CD14-positive monocyte (primary cell): ENCODE results near the gene FZD2. TPM values are rescaled to one million over a fixed set of nuclear protein-coding genes. Genes with fewer than 3 reads are reported as not detected.

Source experiments
- DNase-seq, 3 donors: peaks; one replicate each; pipeline ENCODE4 v3.0.0-alpha.2; 2011 to 2022
- H2AFZ ChIP-seq: 2 replicates; pipeline ENCODE4 v1.6.0; 2012; ENCODE audit warnings: mild to moderate bottlenecking, low read depth, low read length, inconsistent platforms; ENCODE audit not compliant: insufficient read depth, poor library complexity, severe bottlenecking
- H3K27ac ChIP-seq, 2 donors: 1 replicate in 1 of 2; 2 replicates in 1 of 2; pipeline ENCODE4 v1.5.1; 2012 to 2013; ENCODE audit warnings: low read length in 2 of 2, control low read depth in 1 of 2, inconsistent platforms in 1 of 2, low read depth in 1 of 2, mild to moderate bottlenecking in 1 of 2
- H3K27me3 ChIP-seq, 2 donors: one replicate each; pipeline versions ENCODE4 v1.6.0 to v1.6.1; 2011 to 2013; ENCODE audit warnings: low read length in 2 of 2; ENCODE audit not compliant: control insufficient read depth in 2 of 2, insufficient read depth in 2 of 2
- H3K36me3 ChIP-seq, 2 donors: replicated peaks in 1 of 2; 1 replicate in 1 of 2; 2 replicates in 1 of 2; pipeline versions ENCODE4 v1.5.1 to v1.6.1; 2012 to 2013; ENCODE audit warnings: low read length in 2 of 2, control low read depth in 1 of 2, inconsistent platforms in 1 of 2, mild to moderate bottlenecking in 1 of 2; ENCODE audit not compliant: insufficient read depth in 2 of 2, control insufficient read depth in 1 of 2
- H3K4me1 ChIP-seq, 2 donors: 1 replicate in 1 of 2; 2 replicates in 1 of 2; pipeline versions ENCODE4 v1.5.1 to v1.6.1; 2012 to 2013; ENCODE audit warnings: low read length in 2 of 2, control low read depth in 1 of 2, inconsistent platforms in 1 of 2, mild to moderate bottlenecking in 1 of 2, moderate library complexity in 1 of 2; ENCODE audit not compliant: insufficient read depth in 2 of 2, control insufficient read depth in 1 of 2
- H3K4me2 ChIP-seq: replicated peaks from 2 replicates; pipeline ENCODE3; 2012; ENCODE audit warnings: low read length, moderate library complexity, mild to moderate bottlenecking; ENCODE audit not compliant: poor library complexity, severe bottlenecking; ENCODE audit errors: extremely low read depth
- H3K4me3 ChIP-seq, 3 experiments: fragments of 200-600 bp in 1 of 3; sonication (generic) in 1 of 3; replicated peaks in 1 of 3; 1 replicate in 2 of 3; 2 replicates in 1 of 3; pipeline ENCODE4 v1.5.1; 2011 to 2013; ENCODE audit warnings: low read length in 3 of 3, mild to moderate bottlenecking in 3 of 3, control low read depth in 2 of 3, low read depth in 2 of 3, inconsistent platforms in 1 of 3, moderate library complexity in 1 of 3
- H3K79me2 ChIP-seq: 2 replicates; pipeline ENCODE4 v1.6.0; 2012; ENCODE audit warnings: mild to moderate bottlenecking, control low read depth, inconsistent platforms, low read length, moderate library complexity; ENCODE audit not compliant: insufficient read depth
- H3K9ac ChIP-seq: 2 replicates; pipeline ENCODE4 v1.6.0; 2017; ENCODE audit warnings: low read length, mild to moderate bottlenecking; ENCODE audit not compliant: insufficient read depth, poor library complexity, severe bottlenecking
- H3K9me3 ChIP-seq, 2 donors: replicated peaks in 1 of 2; 1 replicate in 1 of 2; 2 replicates in 1 of 2; pipeline versions ENCODE4 v1.5.1 to v1.6.1; 2012 to 2013; ENCODE audit warnings: low read length in 2 of 2, control low read depth in 1 of 2; ENCODE audit not compliant: control insufficient read depth in 1 of 2, insufficient read depth in 1 of 2
- H4K20me1 ChIP-seq: 2 replicates; pipeline ENCODE4 v1.6.0; 2012; ENCODE audit warnings: mild to moderate bottlenecking, low read length, control low read depth, moderate library complexity; ENCODE audit not compliant: insufficient read depth
- H3K27ac Mint-ChIP-seq, 7 donors: one replicate each; pipeline ENCODE4 v1.8.0; 2020; ENCODE audit warnings: mild to moderate bottlenecking in 7 of 7, mixed read lengths in 7 of 7, moderate library complexity in 6 of 7, inconsistent platforms in 2 of 7
- H3K27me3 Mint-ChIP-seq, 3 donors: one replicate each; pipeline ENCODE4 v1.8.0; 2021 to 2022; ENCODE audit warnings: low read depth in 3 of 3, mild to moderate bottlenecking in 3 of 3, mixed read lengths in 3 of 3, moderate library complexity in 3 of 3, inconsistent platforms in 1 of 3
- H3K36me3 Mint-ChIP-seq, 2 donors: one replicate each; pipeline ENCODE4 v1.8.0; 2020; ENCODE audit warnings: mixed read lengths in 2 of 2, inconsistent platforms in 1 of 2, mild to moderate bottlenecking in 1 of 2
- H3K4me1 Mint-ChIP-seq: one replicate; pipeline ENCODE4 v1.8.0; 2020; ENCODE audit warnings: mild to moderate bottlenecking, mixed read lengths
- H3K4me3 Mint-ChIP-seq, 2 donors: one replicate each; pipeline ENCODE4 v1.8.0; 2020; ENCODE audit warnings: mild to moderate bottlenecking in 2 of 2, mixed read lengths in 2 of 2, moderate library complexity in 1 of 2
- H3K9me3 Mint-ChIP-seq, 7 donors: one replicate each; pipeline ENCODE4 v1.8.0; 2020 to 2022; ENCODE audit warnings: mixed read lengths in 7 of 7, mild to moderate bottlenecking in 6 of 7, moderate library complexity in 6 of 7, inconsistent platforms in 2 of 7
- WGBS: methylation state at CpG from one replicate; pipeline ENCODE4 v1.1.5; 2013; ENCODE audit warnings: missing lambda C conversion rate; ENCODE audit not compliant: insufficient coverage; 5-methylcytosine and 5-hydroxymethylcytosine counted together
- intact Hi-C, 2 donors: fragments of 100-400 bp; cut with micrococcal nuclease; formaldehyde crosslinking; loops; one replicate each; pipeline versions ENCODE4 v1.15.0 to v1.15.1; 2023
- polyA plus RNA-seq, 3 donors: library from polyadenylated mRNA; depleted of rRNA in 1 of 3; unstranded in 2 of 3; stranded (reverse) in 1 of 3; fragments of 300-500 nt in 2 of 3; fragments of >200 nt in 1 of 3; fragmentation: Illumina TruSeq in 2 of 3; gene quantifications; 1 replicate in 2 of 3; 2 replicates in 1 of 3; pipeline ENCODE4 v1.2.3, GENCODE V29; 2012 to 2021
- TF ChIP-seq, protein P1 (sequence below): fragments of 200-600 bp; IDR thresholded peaks from one replicate; pipeline ENCODE4 v1.8.0; 2022; ENCODE audit warnings: antibody characterized with exemption, mild to moderate bottlenecking

Gene FZD2
- polyA plus RNA-seq, 3 donors, result 3.1 to 7.2 (median 6.2) TPM

- Histone ChIP-seq H3K36me3 (no peaks in the 10 kb centered on the region), H3K9me3 (no peaks in the 10 kb centered on the region), H3K79me2 (no peaks in the 10 kb centered on the region), H3K9ac (no peak overlapping the region), H4K20me1 (no peaks in the 10 kb centered on the region), H3K4me3 (no peak overlapping the region), H3K4me1 (peaks cover 0 to 9% of the 10 kb centered on the region in 2 donors), H3K27ac (no peak overlapping the region), H2AFZ (no peak overlapping the region), H3K4me2 (no peak overlapping the region), H3K27me3 (no peaks in the 10 kb centered on the region)
- intact Hi-C loops, result no loop called here
- no peak for DNase-seq
- TF ChIP-seq, protein P1, sequence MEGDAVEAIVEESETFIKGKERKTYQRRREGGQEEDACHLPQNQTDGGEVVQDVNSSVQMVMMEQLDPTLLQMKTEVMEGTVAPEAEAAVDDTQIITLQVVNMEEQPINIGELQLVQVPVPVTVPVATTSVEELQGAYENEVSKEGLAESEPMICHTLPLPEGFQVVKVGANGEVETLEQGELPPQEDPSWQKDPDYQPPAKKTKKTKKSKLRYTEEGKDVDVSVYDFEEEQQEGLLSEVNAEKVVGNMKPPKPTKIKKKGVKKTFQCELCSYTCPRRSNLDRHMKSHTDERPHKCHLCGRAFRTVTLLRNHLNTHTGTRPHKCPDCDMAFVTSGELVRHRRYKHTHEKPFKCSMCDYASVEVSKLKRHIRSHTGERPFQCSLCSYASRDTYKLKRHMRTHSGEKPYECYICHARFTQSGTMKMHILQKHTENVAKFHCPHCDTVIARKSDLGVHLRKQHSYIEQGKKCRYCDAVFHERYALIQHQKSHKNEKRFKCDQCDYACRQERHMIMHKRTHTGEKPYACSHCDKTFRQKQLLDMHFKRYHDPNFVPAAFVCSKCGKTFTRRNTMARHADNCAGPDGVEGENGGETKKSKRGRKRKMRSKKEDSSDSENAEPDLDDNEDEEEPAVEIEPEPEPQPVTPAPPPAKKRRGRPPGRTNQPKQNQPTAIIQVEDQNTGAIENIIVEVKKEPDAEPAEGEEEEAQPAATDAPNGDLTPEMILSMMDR, result no peak
- H3K4me1 Mint-ChIP-seq, result peaks cover 11% of the 10 kb centered on the region
- H3K36me3 Mint-ChIP-seq, result no peaks in the 10 kb centered on the region
- WGBS, result 90% methylated on average over 4 of the region's 7 CpGs
- H3K27me3 Mint-ChIP-seq, result peaks cover 2 to 9% (median 6%) of the 10 kb centered on the region in 3 donors
- peak overlapping the region in 1 of 2 donors; percentile 35 for H3K4me3 Mint-ChIP-seq
- no peak overlapping the region for H3K27ac Mint-ChIP-seq
- H3K9me3 Mint-ChIP-seq, result no peaks in the 10 kb centered on the region
These were observed 28.0 kb downstream of the FZD2 start for GRCh38 chr17:44585315-44585714.

- H3K9me3 ChIP-seq, result no peaks in the 10 kb centered on the region
- H3K4me2 ChIP-seq, result no peak overlapping the region
- H3K4me3 Mint-ChIP-seq, result no peak overlapping the region
- H3K4me1 Mint-ChIP-seq, result no peaks in the 10 kb centered on the region
- DNase-seq, result no peak
- H3K27me3 Mint-ChIP-seq, result peaks cover 2 to 6% (median 4%) of the 10 kb centered on the region in 3 donors
- H3K9ac ChIP-seq, result no peak overlapping the region
- H3K79me2 ChIP-seq, result no peaks in the 10 kb centered on the region
- H4K20me1 ChIP-seq, result no peaks in the 10 kb centered on the region
- WGBS, result 87% methylated on average over 1 of the region's 2 CpGs
- H3K27ac Mint-ChIP-seq, result peak overlapping the region in 1 of 7 donors; percentile 8
- no peak overlapping the region for H2AFZ ChIP-seq
- H3K36me3 ChIP-seq, result no peaks in the 10 kb centered on the region
- no peaks in the 10 kb centered on the region for H3K36me3 Mint-ChIP-seq
- H3K4me3 ChIP-seq, result no peak overlapping the region
- TF ChIP-seq, protein P1, result no peak
- no peaks in the 10 kb centered on the region for H3K27me3 ChIP-seq
- H3K27ac ChIP-seq, result no peak overlapping the region
- intact Hi-C loops, result no loop called here
- no peaks in the 10 kb centered on the region for H3K9me3 Mint-ChIP-seq
- H3K4me1 ChIP-seq, result no peaks in the 10 kb centered on the region
These were observed 30.1 kb downstream of the FZD2 start for GRCh38 chr17:44587339-44587738.
